Gastrocnemius medialis (tissue), 4 donors: ENCODE results near the gene CSF3R.
"Not testable (repeated sequence)": the region's sequence is repeated elsewhere in the genome, so short reads cannot be mapped to it uniquely, and the experiment has no call there.

Experiments
- CTCF ChIP-seq, 5 experiments: fragments of 450-650 bp in 3 of 5; fragments of 200-600 bp in 2 of 5; sonication (generic) in 2 of 5; IDR thresholded peaks in 4 of 5; conservative IDR thresholded peaks in 1 of 5; 1 replicate in 4 of 5; 2 replicates in 1 of 5; pipeline ENCODE4 v1.5.1; 2016 to 2019; ENCODE audit warnings: antibody characterized with exemption in 5 of 5, mild to moderate bottlenecking in 3 of 5, moderate library complexity in 3 of 5
- POLR2A ChIP-seq, 2 donors: fragments of 450-650 bp; IDR thresholded peaks; one replicate each; pipeline ENCODE4 v1.6.1; 2017; ENCODE audit warnings: antibody characterized with exemption in 2 of 2, mild to moderate bottlenecking in 2 of 2, moderate library complexity in 2 of 2

GRCh38 chr1:36511220-36511619 lies 28.5 kb upstream of the CSF3R start:
- TF ChIP-seq POLR2A (IDR thresholded peaks at IDR 0.05); CTCF (IDR thresholded peaks at IDR 0.05 in 4 of 5, conservative IDR thresholded peaks at IDR 0.05 in 1 of 5): not testable (repeated sequence)
